ENCODE results near the gene ZDHHC9.

ZDHHC9 gene

GRCh38 chrX:129825746-129826505, 17.8 kb downstream of the ZDHHC9 start:
- H3K4me2 ChIP-seq (ENCODE audit: low read depth, low read length, poor library complexity, severe bottlenecking): no peak overlapping the region
- H3K79me2 ChIP-seq (ENCODE audit: insufficient read depth, low read length): no peaks in the 10 kb centered on the region
- no peak overlapping the region for H2AFZ ChIP-seq (ENCODE audit: low read length)
- no peaks in the 10 kb centered on the region for H3F3A ChIP-seq (ENCODE audit: low read depth)
- H3K4me1 ChIP-seq (ENCODE audit: insufficient read depth, low read length, poor library complexity, severe bottlenecking): peaks cover 4% of the 10 kb centered on the region
- H3K9ac ChIP-seq (ENCODE audit: low read depth, low read length, poor library complexity, severe bottlenecking): no peak overlapping the region
- TF ChIP-seq CTCF (conservative IDR thresholded peaks at IDR 0.05; ENCODE audit: low read length) (no peak), EZH2phosphoT487 (IDR thresholded peaks at IDR 0.05; ENCODE audit: borderline replicate concordance) (no peak)
- peaks cover 8% of the 10 kb centered on the region; the same call in 1 of the 2 replicates for H3K36me3 ChIP-seq (ENCODE audit: insufficient read depth, low read length)
- no peaks in the 10 kb centered on the region for H3K27me3 ChIP-seq (ENCODE audit: insufficient read depth, low read length, poor library complexity, severe bottlenecking)
- H3K9me2 ChIP-seq (replicated peaks; ENCODE audit: low read depth, low read length): no peaks in the 10 kb centered on the region
- no peaks in the 10 kb centered on the region for H3K9me3 ChIP-seq (ENCODE audit: insufficient read depth, low read depth, low read length)
- no peak overlapping the region for H3K4me3 ChIP-seq (ENCODE audit: low read length, poor library complexity, severe bottlenecking)
- H4K20me1 ChIP-seq (ENCODE audit: insufficient read depth, low read length, poor library complexity, severe bottlenecking): no peaks in the 10 kb centered on the region

- TF ChIP-seq CTCF (conservative IDR thresholded peaks at IDR 0.05; ENCODE audit: low read length): no peak
- no peak for TF ChIP-seq EZH2phosphoT487 (IDR thresholded peaks at IDR 0.05; ENCODE audit: borderline replicate concordance)
Observed at GRCh38 chrX:129824620-129825019, 19.1 kb downstream of the ZDHHC9 start.

GRCh38 chrX:129823522-129823921, 20.2 kb downstream of the ZDHHC9 start:
- H3K27me3 ChIP-seq (ENCODE audit: insufficient read depth, low read length, poor library complexity, severe bottlenecking): no peaks in the 10 kb centered on the region
- no peaks in the 10 kb centered on the region for H3F3A ChIP-seq (ENCODE audit: low read depth)
- peaks cover 8% of the 10 kb centered on the region; the same call in 1 of the 2 replicates for H3K36me3 ChIP-seq (ENCODE audit: insufficient read depth, low read length)
- H3K9me2 ChIP-seq (replicated peaks; ENCODE audit: low read depth, low read length): no peaks in the 10 kb centered on the region
- no peak overlapping the region for H3K9ac ChIP-seq (ENCODE audit: low read depth, low read length, poor library complexity, severe bottlenecking)
- no peak for TF ChIP-seq EZH2phosphoT487 (IDR thresholded peaks at IDR 0.05; ENCODE audit: borderline replicate concordance)
- TF ChIP-seq CTCF (conservative IDR thresholded peaks at IDR 0.05; ENCODE audit: low read length): no peak
- H3K4me1 ChIP-seq (ENCODE audit: insufficient read depth, low read length, poor library complexity, severe bottlenecking): peaks cover 4% of the 10 kb centered on the region
- no peak overlapping the region for H3K4me3 ChIP-seq (ENCODE audit: low read length, poor library complexity, severe bottlenecking)
- H3K4me2 ChIP-seq (ENCODE audit: low read depth, low read length, poor library complexity, severe bottlenecking): no peak overlapping the region
- H3K9me3 ChIP-seq (ENCODE audit: insufficient read depth, low read depth, low read length): no peaks in the 10 kb centered on the region
- no peaks in the 10 kb centered on the region for H4K20me1 ChIP-seq (ENCODE audit: insufficient read depth, low read length, poor library complexity, severe bottlenecking)
- H3K79me2 ChIP-seq (ENCODE audit: insufficient read depth, low read length): no peaks in the 10 kb centered on the region
- no peak overlapping the region for H2AFZ ChIP-seq (ENCODE audit: low read length)

More at GRCh38 chrX:129824620-129825019, 19.1 kb downstream of the ZDHHC9 start:
- Histone ChIP-seq H3K79me2 (ENCODE audit: insufficient read depth, low read length) (no peaks in the 10 kb centered on the region), H3K27me3 (ENCODE audit: insufficient read depth, low read length, poor library complexity, severe bottlenecking) (no peaks in the 10 kb centered on the region), H3K4me3 (ENCODE audit: low read length, poor library complexity, severe bottlenecking) (no peak overlapping the region), H3K9me3 (ENCODE audit: insufficient read depth, low read depth, low read length) (no peaks in the 10 kb centered on the region), H3K9ac (ENCODE audit: low read depth, low read length, poor library complexity, severe bottlenecking) (no peak overlapping the region), H3K4me2 (ENCODE audit: low read depth, low read length, poor library complexity, severe bottlenecking) (no peak overlapping the region), H2AFZ (ENCODE audit: low read length) (no peak overlapping the region), H3K4me1 (ENCODE audit: insufficient read depth, low read length, poor library complexity, severe bottlenecking) (peaks cover 4% of the 10 kb centered on the region), H3K9me2 (replicated peaks; ENCODE audit: low read depth, low read length) (no peaks in the 10 kb centered on the region), H3F3A (ENCODE audit: low read depth) (no peaks in the 10 kb centered on the region), H3K36me3 (ENCODE audit: insufficient read depth, low read length) (peaks cover 8% of the 10 kb centered on the region; the same call in 1 of the 2 replicates), H4K20me1 (ENCODE audit: insufficient read depth, low read length, poor library complexity, severe bottlenecking) (no peaks in the 10 kb centered on the region)
